PFSK-1 (cell line): Measurements from ENCODE around the gene ERP27.

ENCODE experiments used
- FOXP2 ChIP-seq: optimal IDR thresholded peaks from 2 replicates; pipeline ENCODE3; 2011; ENCODE audit warnings: borderline replicate concordance, control low read depth, inconsistent platforms; ENCODE audit not compliant: insufficient read depth; ENCODE audit errors: extremely low read length, extremely low read depth
- POLR2AphosphoS5 ChIP-seq: IDR thresholded peaks from 2 replicates; pipeline ENCODE4 v1.6.1; 2012; ENCODE audit warnings: low read depth, mild to moderate bottlenecking, control low read depth, low read length, moderate library complexity
- SIN3A ChIP-seq: IDR thresholded peaks from 2 replicates; pipeline ENCODE4 v1.6.1; 2012; ENCODE audit warnings: mild to moderate bottlenecking, low read length, moderate library complexity, borderline replicate concordance; ENCODE audit not compliant: insufficient read depth
- TAF1 ChIP-seq: IDR thresholded peaks from 2 replicates; pipeline ENCODE4 v1.6.1; 2012; ENCODE audit warnings: low read length, control low read depth, borderline replicate concordance; ENCODE audit not compliant: insufficient read depth
- TF ChIP-seq, protein P1 (sequence below), 2 experiments: IDR thresholded peaks; 2 replicates each; pipeline versions ENCODE4 v1.6.1 to v1.8.0; 2011 to 2012; ENCODE audit warnings: low read depth in 2 of 2, low read length in 2 of 2, control low read depth in 1 of 2, inconsistent platforms in 1 of 2, mild to moderate bottlenecking in 1 of 2, moderate library complexity in 1 of 2; ENCODE audit not compliant: insufficient read depth in 1 of 2

Gene ERP27

DNA sequence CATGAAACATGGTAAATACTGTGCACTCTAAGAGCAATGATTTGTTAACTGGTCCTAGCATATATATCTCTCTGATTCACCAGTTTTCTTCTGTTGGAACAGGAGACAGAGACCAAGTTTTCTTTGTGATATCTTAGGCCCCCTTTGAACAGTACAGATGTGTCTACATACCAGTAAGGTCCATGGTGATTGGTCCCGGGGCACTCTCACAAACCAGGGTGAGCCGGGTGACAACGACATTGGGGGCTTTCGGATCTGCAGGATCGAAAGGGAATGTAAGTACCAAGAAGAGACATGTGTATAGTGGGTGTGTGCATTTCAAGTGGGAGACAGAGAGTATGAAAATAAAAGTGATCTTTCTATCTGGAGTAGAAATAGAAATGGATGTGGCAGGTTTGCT lies 11.3 kb upstream of the ERP27 start:
- TF ChIP-seq, protein P1, sequence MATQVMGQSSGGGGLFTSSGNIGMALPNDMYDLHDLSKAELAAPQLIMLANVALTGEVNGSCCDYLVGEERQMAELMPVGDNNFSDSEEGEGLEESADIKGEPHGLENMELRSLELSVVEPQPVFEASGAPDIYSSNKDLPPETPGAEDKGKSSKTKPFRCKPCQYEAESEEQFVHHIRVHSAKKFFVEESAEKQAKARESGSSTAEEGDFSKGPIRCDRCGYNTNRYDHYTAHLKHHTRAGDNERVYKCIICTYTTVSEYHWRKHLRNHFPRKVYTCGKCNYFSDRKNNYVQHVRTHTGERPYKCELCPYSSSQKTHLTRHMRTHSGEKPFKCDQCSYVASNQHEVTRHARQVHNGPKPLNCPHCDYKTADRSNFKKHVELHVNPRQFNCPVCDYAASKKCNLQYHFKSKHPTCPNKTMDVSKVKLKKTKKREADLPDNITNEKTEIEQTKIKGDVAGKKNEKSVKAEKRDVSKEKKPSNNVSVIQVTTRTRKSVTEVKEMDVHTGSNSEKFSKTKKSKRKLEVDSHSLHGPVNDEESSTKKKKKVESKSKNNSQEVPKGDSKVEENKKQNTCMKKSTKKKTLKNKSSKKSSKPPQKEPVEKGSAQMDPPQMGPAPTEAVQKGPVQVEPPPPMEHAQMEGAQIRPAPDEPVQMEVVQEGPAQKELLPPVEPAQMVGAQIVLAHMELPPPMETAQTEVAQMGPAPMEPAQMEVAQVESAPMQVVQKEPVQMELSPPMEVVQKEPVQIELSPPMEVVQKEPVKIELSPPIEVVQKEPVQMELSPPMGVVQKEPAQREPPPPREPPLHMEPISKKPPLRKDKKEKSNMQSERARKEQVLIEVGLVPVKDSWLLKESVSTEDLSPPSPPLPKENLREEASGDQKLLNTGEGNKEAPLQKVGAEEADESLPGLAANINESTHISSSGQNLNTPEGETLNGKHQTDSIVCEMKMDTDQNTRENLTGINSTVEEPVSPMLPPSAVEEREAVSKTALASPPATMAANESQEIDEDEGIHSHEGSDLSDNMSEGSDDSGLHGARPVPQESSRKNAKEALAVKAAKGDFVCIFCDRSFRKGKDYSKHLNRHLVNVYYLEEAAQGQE (IDR thresholded peaks at IDR 0.05; ENCODE audit: insufficient read depth in 1 of 2, low read depth in 2 of 2, low read length in 2 of 2): no peak
- TF ChIP-seq FOXP2: no peak
- TF ChIP-seq SIN3A: no peak
- TF ChIP-seq TAF1: no peak
- TF ChIP-seq POLR2AphosphoS5: no peak

DNA sequence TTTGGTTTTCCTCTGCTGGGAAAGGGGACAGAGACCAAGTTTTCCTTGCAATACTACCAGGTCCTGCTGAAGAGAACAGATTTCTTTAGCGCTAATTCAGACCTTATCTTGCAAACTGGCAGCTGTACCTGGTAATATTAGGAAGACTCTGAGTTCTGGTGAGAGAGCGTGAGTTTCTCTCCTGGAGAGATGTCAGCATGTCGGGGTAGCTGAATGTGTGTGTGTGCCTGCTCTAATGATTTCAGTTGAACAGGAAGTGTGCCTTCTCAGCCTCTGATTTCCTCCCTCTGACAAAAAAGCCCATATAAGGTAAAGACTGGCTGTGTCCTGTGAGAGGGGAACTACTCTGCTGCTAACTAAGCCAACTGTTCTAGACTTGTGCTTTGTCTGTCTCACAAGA lies 10.3 kb upstream of the ERP27 start:
- TF ChIP-seq POLR2AphosphoS5 (peak; percentile 72; the same call in 1 of the 2 replicates), SIN3A (no peak), TAF1 (peak; percentile 83; the same call in 1 of the 2 replicates)

DNA sequence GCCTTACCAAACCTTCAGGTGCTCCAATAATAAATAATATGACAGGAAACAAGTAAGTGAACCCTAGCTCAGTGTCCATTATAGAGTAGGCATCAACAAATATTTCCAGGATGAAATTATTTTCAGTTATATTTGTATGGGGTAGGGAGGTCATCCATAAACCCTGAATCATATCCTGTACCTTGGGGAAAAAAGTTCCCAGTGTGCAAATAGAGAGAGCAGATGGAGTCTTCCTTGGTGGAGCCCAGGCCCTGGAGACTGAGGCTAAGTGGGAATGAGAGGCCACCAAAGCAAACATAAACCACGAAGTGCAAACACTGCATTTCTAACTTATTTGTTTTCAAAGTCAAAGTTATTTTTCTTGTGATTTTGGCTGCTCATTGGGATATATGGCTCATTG lies 8.5 kb upstream of the ERP27 start:
- TF ChIP-seq TAF1: no peak
- TF ChIP-seq FOXP2: no peak
- TF ChIP-seq, protein P1 (IDR thresholded peaks at IDR 0.05; ENCODE audit: insufficient read depth in 1 of 2, low read depth in 2 of 2, low read length in 2 of 2): no peak
- TF ChIP-seq POLR2AphosphoS5: no peak
- no peak for TF ChIP-seq SIN3A

DNA sequence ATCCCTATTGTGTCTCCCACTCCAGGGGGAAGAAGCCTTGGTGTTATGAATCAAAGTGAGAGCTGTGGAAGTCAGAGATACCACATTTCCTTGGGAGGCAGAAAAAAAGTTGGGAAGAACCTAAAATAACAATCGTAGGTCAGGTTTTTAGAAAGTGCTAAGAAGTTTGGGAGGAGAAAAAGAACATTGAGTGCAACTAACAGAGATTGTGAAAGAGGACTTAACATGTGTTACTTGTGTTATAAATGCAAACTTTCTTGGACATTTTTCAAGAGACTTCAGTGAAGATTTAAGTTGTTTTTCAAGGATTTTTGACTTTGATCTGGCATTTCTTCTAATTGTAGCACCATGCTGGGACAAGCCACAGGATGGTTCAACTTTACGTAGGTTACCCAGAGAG lies 7.8 kb upstream of the ERP27 start:
- TF ChIP-seq TAF1 (no peak), POLR2AphosphoS5 (no peak), FOXP2 (no peak), SIN3A (no peak)
- TF ChIP-seq, protein P1 (IDR thresholded peaks at IDR 0.05; ENCODE audit: insufficient read depth in 1 of 2, low read depth in 2 of 2, low read length in 2 of 2): no peak

DNA sequence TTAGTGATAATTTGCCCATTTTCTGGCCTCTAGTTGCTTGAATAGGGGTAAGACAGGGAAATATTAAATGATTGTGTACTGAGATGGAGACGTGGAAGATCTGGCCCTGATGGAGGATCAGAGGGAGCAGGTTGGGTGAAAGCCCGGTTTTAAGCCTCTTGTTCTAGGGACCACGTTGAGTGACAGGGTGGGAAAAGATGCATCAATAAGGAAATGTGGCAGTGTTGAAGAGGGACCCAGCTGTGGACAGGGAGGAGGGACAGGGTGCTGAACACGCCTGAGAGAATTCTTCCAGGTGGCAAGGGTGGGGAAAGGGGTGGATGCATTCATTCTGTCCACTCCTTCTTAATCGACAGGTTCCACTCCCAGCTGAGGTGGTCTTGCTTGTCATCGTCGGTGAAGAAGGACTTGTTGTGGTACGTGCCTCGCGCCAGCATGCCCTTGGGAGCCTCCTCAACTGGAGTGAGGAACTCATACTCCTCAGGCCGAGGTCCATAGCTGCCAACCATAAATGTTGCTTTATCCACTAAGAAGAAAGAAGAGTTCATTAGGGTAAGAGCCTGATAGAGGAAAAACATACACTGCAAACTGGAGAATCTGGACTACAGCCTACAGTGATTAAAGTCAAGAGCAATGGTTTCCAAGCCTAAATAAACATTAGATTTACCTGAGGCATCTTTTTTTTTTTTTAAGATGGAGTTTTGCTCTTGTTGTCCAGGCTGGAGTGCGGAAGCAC lies 4.0 kb upstream of the ERP27 start:
- no peak for TF ChIP-seq POLR2AphosphoS5
- TF ChIP-seq, protein P1 (IDR thresholded peaks at IDR 0.05; ENCODE audit: insufficient read depth in 1 of 2, low read depth in 2 of 2, low read length in 2 of 2): no peak
- no peak for TF ChIP-seq SIN3A
- no peak for TF ChIP-seq TAF1
- no peak for TF ChIP-seq FOXP2
